NCI-H1105 (cell line): ENCODE data around the gene OR14I1.

Experiments
- DNase-seq: peaks from one replicate; lab custom pipeline; 2025; lab: John Stamatoyannopoulos, UW

The OR14I1 gene

DNA sequence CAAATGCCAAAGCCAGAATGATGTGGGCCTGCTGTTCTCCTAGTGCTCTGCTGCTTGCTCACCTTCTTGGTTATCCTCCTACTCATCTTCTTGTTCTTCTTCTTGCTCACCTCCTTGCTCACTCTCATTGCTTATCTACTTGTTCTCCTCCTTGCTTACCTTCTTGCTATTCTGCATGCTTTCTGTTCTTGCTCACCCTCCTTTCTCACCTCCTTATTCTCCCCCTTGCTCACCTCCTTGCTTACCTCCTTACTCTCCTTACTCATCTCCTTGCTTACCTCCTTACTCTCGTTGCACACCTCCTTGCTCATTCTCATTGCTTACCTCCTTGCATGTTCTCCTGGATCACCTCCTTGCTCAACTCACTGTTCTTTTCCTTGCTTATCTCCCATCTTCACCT, at the start of gene OR14I1:
Gene OR14I1, minus strand, starts transcription at position 53 of the 400 bp plus-strand sequence.
- no peak for DNase-seq

DNA sequence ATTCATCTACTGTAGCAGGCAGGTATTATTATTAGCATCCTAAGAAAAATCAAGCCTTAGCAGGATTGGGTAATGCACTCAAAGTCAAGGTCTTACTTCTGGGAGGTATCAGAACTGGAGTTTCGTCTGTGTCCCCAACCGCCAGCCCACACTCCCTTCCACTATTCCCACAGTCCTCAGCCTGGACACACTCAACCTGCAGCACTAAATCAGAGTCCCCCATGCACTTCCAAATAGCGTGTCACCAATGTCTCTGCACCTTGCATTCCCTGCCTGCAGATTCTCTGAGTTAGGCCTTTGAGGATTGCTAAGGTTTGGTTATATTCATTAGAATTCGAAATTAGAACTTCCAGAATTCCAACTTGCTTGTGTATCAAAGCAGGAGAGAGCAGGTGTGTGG, 49.1 kb upstream of the OR14I1 start:
- DNase-seq = no peak

DNA sequence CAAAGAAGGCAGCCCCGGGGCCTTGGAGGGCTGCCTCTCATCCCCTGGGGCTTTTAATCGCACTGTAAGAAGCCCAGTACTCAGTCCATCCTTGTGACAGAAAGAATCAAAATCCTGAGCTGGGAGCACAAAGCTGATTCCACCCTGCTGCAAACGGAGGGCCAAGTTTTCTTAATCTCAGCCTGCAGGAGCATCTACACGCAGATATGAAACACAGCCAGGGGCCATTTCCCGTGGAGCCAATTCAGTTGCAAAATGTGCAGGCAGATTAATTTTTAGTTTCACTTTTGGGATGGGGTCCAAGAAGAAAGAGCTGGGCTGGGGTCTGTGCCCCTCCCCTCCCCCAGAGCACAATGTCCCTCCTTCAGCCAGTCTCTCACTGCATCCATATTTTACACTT, 48.6 kb upstream of the OR14I1 start:
- DNase-seq = no peak

DNA sequence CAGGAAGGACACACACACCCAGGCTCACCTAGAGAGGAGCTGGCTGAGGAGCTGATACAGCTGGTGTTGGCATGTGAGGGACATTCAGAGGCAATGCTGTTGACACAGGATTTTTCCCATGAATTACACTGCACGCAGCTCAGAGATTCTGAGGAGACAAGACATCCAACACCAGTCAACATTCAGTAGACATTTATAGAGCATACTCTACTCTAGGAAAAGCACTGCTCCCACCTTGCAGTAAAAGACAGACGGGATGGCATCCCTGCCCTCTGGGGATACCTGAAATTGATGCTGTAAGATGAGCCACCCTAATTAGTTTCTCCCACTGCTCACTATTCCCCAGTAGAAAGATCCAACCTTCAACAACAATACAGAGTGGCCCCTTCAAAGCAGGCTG, 47.9 kb upstream of the OR14I1 start:
- no peak for DNase-seq

GRCh38 chr1:248748211-248748610, 45.6 kb upstream of the OR14I1 start:
- DNase-seq = no peak

DNA sequence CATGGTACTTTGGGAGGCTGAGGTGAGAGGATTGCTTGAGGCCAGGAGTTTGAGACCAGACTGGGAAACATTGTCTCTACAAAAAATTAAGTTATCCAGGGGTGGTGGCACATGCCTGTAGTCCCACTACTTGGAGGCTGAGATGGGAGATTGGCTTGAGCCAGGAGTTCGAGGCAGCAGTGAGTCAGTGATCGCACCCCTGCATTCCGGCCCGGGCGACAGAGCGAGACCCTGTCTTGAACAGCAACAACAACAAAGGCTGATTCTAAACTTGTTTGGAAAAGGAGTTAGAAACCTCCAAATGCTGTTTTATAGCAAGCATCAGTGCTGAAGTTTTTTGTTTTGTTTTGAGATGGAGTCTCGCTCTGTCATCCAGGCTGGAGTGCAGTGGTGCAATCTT, 38.3 kb upstream of the OR14I1 start:
- DNase-seq = no peak

DNA sequence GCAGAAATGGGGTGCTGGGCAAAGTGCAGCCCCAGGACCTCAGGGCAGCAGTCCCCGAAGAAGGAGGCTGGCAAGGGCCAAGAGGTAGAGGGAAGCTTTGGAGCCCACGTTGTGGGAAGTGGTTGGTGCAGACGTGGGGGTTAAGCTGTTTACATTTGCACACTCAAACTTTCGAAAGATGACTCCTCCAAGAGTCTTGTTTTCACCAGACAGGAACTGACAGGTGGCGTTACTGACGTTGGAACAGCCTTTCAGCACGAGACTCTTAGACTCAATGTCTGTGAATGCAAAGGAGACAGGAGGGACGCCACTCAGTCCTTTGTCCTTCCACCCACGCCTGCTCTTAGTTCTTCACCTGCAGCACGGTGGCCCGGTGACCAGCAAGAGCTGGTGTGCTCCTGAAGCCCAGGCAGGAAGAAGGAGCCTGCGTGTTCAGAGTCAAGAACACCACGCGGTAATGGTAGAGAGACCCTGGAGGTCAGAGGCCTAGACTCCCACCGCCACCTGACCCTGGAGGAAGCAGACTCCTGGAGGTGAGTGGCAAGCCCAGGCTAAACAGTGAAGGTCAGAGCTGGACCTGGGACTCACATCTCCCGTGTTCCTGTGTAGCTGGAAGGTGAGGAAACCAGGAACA, 37.1 kb upstream of the OR14I1 start:
- no peak for DNase-seq

GRCh38 chr1:248737457-248737856, 34.9 kb upstream of the OR14I1 start:
- DNase-seq = no peak

- no peak for DNase-seq
These were observed 34.4 kb upstream of the OR14I1 start for GRCh38 chr1:248736977-248737376.

DNA sequence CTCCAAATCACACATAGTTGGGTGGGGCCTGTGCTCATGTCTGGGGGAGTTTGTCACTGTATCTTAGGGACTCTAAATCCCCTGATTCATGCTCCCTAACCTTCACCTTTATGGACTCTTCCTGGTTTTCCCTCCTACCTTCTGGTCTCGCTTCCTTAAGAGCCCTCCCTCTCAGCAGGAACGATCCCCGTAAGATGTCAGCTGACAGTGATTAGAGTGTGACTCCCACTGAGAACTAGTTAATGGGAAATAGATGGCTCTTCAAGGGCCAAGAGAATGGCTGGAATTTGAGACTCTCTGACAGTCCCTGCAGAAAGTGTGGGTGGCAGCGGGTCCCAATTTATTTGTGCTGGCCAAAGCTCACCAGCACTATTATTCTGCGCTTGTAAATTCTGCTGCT, 31.0 kb upstream of the OR14I1 start:
- DNase-seq = no peak

- DNase-seq = no peak
These were observed 28.2 kb upstream of the OR14I1 start for GRCh38 chr1:248730507-248731335.

- no peak for DNase-seq
These were observed 11.7 kb upstream of the OR14I1 start for GRCh38 chr1:248714248-248714647.

DNA sequence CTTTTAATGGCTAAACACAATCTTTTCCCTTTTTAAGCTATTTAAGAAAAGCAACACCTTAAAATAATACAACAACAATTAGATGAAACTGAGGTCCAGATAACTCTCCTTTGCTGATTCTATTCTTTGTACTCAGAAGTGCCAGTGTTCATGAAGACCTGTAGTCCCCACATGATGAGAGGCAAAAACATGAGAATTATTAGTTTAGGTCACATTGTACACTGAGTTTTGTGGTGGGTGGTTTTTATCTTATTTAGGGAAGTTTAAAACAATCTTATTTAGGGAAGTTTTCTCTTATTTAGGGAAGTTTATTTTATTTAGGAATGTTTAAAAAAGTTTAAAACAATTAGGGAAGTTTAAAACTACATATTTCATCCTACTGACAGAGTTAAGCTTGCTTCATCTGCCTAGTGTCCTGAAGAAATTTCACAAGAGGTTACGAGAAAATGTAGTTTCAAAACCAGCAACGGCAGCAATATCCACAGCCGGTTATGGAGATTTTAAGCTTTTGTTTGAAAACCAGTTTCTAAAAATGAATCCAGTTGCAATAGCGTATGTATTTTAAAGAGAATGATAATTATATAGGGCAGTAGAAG, 7.8 kb upstream of the OR14I1 start:
- DNase-seq = no peak

GRCh38 chr1:248704606-248705005, 2.0 kb upstream of the OR14I1 start:
- DNase-seq = no peak

DNA sequence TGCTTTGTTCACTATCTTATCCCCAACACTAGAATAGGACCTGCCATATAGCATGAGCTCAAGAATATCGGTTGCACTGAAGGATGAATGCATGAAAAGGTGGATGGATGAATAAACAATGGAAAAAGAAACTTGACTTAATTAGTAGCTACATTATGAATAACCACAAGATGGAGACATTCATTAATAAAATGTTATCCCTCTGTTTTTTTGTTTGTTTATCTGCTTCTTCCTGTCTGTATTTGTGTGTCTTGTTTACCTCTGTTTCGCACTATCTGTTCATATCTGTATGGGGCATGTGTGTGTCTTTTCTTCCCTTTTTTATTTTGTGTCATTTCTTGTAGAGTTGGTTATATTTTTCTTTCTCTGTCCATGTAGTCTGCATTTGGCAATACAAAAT, 1.1 kb upstream of the OR14I1 start:
- DNase-seq = no peak

DNA sequence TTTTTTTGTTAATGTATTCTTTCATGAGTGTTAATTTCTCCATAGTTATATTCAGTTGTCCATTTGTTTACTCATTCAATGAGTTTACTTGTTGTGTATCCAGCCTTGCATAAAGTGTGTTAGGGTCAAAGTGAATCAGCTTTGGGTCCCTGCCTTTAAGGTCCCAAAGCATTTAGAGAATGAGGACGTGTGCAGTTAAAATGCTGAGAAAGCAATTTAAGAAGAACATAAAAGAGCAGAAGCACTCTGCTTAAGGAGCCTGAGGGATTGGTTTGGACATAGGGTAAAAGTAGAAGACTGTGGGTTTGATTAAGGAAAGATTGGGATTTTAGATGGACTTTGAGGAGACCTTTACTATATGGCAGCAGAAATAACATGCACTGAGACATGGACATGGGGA, 3.5 kb downstream of the OR14I1 start:
- DNase-seq = no peak

GRCh38 chr1:248697907-248698306, 4.7 kb downstream of the OR14I1 start:
- DNase-seq = no peak

GRCh38 chr1:248696774-248697173, 5.8 kb downstream of the OR14I1 start:
- DNase-seq = no peak

- no peak for DNase-seq
These were observed 6.3 kb downstream of the OR14I1 start for GRCh38 chr1:248696261-248696660.

DNA sequence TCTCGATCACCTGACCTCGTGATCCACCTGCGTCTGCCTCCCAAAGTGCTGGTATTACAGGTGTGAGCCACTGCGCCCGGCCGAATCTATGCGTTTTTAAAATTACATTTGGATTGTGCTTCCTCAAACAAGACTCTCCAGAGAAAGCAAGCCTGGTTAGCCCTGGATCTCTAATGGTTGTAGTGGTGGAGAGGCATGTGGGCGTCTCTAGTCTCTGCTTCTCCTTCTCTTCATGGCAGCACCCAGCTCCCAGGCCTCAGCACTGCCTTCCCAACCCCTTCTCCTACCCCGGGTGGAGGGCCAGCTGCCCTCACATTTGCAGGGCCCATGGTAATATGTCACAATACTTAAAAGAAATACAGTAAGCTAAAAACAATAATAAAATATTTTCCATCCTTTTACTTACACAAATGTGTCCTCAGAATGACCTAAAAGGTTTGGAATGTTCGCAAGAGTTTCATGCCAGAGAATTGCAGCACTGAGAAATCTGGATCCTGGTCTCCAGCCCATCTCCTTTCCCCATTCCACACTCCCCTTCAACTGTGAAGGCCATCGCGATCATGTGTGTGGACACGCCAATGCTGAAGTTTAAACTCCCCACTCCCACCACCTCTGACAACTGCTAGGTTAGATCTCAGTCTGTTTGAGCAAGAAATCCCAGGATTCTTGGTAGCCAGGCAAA, 7.0 kb downstream of the OR14I1 start:
- no peak for DNase-seq

- DNase-seq = no peak
These were observed 10.9 kb downstream of the OR14I1 start for GRCh38 chr1:248691567-248692155.

GRCh38 chr1:248688527-248689298, 13.9 kb downstream of the OR14I1 start:
- DNase-seq = no peak
